Retinal pigment epithelial cell (primary cell): ENCODE results near the gene ATP11B.
"Not testable (repeated sequence)": the region's sequence is repeated elsewhere in the genome, so short reads cannot be mapped to it uniquely, and the experiment has no call there.

Experiments
- DNase-seq: peaks from one replicate; pipeline ENCODE4 v3.0.0-alpha.2; 2010; ENCODE audit warnings: low read depth
- H3K4me3 ChIP-seq: 2 replicates; pipeline ENCODE4 v1.5.1; 2011; ENCODE audit warnings: mild to moderate bottlenecking, low read length, control low read depth, moderate library complexity
- TF ChIP-seq, protein P1 (sequence below): conservative IDR thresholded peaks from 2 replicates; pipeline ENCODE4 v1.5.1; 2011; ENCODE audit warnings: low read depth, low read length, control low read depth, inconsistent platforms

Gene ATP11B

GRCh38 chr3:182837855-182838454, 44.7 kb downstream of the ATP11B start:
- H3K4me3 ChIP-seq = no peak overlapping the region
- TF ChIP-seq, protein P1, sequence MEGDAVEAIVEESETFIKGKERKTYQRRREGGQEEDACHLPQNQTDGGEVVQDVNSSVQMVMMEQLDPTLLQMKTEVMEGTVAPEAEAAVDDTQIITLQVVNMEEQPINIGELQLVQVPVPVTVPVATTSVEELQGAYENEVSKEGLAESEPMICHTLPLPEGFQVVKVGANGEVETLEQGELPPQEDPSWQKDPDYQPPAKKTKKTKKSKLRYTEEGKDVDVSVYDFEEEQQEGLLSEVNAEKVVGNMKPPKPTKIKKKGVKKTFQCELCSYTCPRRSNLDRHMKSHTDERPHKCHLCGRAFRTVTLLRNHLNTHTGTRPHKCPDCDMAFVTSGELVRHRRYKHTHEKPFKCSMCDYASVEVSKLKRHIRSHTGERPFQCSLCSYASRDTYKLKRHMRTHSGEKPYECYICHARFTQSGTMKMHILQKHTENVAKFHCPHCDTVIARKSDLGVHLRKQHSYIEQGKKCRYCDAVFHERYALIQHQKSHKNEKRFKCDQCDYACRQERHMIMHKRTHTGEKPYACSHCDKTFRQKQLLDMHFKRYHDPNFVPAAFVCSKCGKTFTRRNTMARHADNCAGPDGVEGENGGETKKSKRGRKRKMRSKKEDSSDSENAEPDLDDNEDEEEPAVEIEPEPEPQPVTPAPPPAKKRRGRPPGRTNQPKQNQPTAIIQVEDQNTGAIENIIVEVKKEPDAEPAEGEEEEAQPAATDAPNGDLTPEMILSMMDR = peak; percentile 46
- DNase-seq = peak; percentile 7

DNA sequence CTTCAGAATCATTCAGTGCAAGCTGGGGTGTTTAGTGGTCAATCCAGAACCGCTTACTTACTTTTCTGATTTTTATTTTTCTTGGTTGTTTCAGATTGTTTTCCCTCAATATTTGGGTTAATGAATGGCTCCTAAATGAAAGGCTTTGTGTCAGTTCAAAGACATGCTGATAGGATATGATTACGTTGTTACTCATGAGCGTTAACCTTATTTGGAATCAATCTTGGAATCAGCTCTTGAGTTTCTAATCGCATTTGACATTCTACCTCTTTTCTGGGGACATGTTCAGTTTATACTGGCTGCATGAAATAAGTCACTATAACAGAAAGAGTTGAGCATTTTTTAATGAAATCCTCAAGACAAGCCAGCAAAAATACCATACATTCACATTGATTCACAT, 50.2 kb downstream of the ATP11B start:
- H3K4me3 ChIP-seq = no peak overlapping the region
- TF ChIP-seq, protein P1 = no peak
- peak; percentile 9 for DNase-seq

DNA sequence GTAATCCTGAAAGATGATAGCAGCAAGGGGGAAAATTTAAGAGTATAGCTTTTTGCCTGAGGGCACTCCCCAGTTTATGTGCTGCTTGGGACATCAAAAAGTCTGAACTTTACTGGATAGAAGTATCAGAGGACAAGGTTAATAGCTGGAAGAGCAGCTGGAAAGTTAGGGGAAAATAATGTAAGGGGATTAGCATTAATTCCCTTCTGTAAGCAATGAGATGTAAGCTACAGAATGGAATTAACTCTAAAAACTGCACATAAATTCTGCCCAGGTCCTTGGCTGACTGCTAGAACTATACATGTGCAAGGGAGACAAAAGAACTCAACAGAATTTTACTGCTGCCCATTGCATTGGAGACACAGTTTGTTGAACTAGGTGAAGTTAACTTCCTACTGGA, 55.6 kb downstream of the ATP11B start:
- TF ChIP-seq, protein P1 = no peak

DNA sequence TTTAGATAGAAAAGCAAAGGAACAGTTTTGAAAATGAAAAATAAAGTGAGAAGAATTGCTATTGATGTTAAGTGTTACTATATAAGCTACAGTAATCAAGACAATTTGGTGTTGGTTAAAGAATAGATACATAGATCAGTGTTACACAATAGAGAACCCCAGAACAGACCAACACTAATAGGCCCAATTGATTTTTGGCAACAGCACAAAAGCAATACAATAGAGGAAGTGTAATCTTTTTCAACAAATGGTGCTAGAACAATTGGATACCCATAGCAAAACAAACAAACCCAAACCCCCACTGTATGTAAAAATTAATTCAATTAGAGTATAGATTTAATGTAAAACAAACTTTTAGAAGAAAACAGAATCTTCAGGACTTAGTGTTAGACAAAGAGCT, 61.8 kb downstream of the ATP11B start:
- H3K4me3 ChIP-seq = no peak overlapping the region
- DNase-seq = no peak
- TF ChIP-seq, protein P1 = no peak

More for the DNA sequence above, 55.6 kb downstream of the ATP11B start:
- DNase-seq = no peak
- H3K4me3 ChIP-seq = no peak overlapping the region

- TF ChIP-seq, protein P1 = no peak
- DNase-seq = no peak
- no peak overlapping the region for H3K4me3 ChIP-seq
Measured at GRCh38 chr3:182861348-182861747, 68.0 kb downstream of the ATP11B start.

GRCh38 chr3:182862159-182862860, 69.0 kb downstream of the ATP11B start:
- H3K4me3 ChIP-seq = no peak overlapping the region
- DNase-seq = no peak
- TF ChIP-seq, protein P1 = no peak

GRCh38 chr3:182869059-182869458, 75.8 kb downstream of the ATP11B start:
- TF ChIP-seq, protein P1 = no peak
- H3K4me3 ChIP-seq = no peak overlapping the region
- no peak for DNase-seq

DNA sequence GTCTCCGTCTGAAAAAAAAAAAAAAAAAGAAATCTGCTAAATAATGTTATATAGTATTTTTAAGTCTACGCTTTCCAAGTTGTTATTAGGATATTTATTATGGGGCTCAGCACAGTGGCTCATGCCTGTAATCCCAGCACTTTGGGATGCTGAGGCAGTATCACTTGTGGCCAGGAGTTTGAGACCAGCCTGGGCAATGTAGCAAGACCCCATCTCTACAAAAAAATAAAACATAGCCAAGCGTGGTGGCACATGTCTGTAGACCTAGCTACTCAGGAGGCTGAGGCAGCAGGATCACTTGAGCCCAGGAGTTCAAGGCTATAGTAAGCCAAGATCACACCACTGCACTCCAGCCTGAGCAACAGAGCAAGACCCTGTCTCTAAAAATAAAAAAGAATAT, 77.6 kb downstream of the ATP11B start:
- H3K4me3 ChIP-seq, DNase-seq: not testable (repeated sequence)
